Loucy (cell line): Measurements from ENCODE around the gene GSG1L.

Experiments
- H2AFZ ChIP-seq: fragments of 200-600 bp; sonication (generic); 2 replicates; pipeline ENCODE4 v1.6.0; 2016; ENCODE audit warnings: antibody characterized with exemption, mild to moderate bottlenecking, low read length, moderate library complexity
- H3F3A ChIP-seq: fragments of 200-600 bp; 2 replicates; pipeline ENCODE4 v1.6.0; 2016; ENCODE audit warnings: antibody characterized with exemption, low read depth, mild to moderate bottlenecking
- H3K27me3 ChIP-seq: fragments of 200-600 bp; sonication (generic); 2 replicates; pipeline ENCODE4 v1.6.1; 2014; ENCODE audit warnings: low read length, mild to moderate bottlenecking; ENCODE audit not compliant: insufficient read depth, poor library complexity, severe bottlenecking
- H3K36me3 ChIP-seq: fragments of 200-600 bp; sonication (generic); 2 replicates; pipeline ENCODE4 v1.6.1; 2016; ENCODE audit warnings: low read length; ENCODE audit not compliant: insufficient read depth
- H3K4me1 ChIP-seq: fragments of 200-600 bp; sonication (generic); 2 replicates; pipeline ENCODE4 v1.5.1; 2014; ENCODE audit warnings: low read length, mild to moderate bottlenecking; ENCODE audit not compliant: insufficient read depth, poor library complexity, severe bottlenecking
- H3K4me2 ChIP-seq: fragments of 200-600 bp; sonication (generic); 2 replicates; pipeline ENCODE4 v1.6.0; 2014; ENCODE audit warnings: antibody characterized with exemption, low read length, low read depth, mild to moderate bottlenecking; ENCODE audit not compliant: poor library complexity, severe bottlenecking
- H3K4me3 ChIP-seq: fragments of 200-600 bp; sonication (generic); 2 replicates; pipeline ENCODE4 v1.5.1; 2014; ENCODE audit warnings: low read length, mild to moderate bottlenecking, mixed read lengths; ENCODE audit not compliant: poor library complexity, severe bottlenecking
- H3K79me2 ChIP-seq: fragments of 200-600 bp; sonication (generic); 2 replicates; pipeline ENCODE4 v1.6.1; 2014; ENCODE audit warnings: low read length; ENCODE audit not compliant: insufficient read depth
- H3K9ac ChIP-seq: fragments of 200-600 bp; sonication (generic); 2 replicates; pipeline ENCODE4 v1.6.0; 2014; ENCODE audit warnings: mild to moderate bottlenecking, low read depth, low read length, moderate library complexity; ENCODE audit not compliant: poor library complexity, severe bottlenecking
- H3K9me2 ChIP-seq: fragments of 200-600 bp; sonication (generic); replicated peaks from 2 replicates; pipeline ENCODE4 v1.6.1; 2016; ENCODE audit warnings: low read depth, low read length, mixed read lengths
- H3K9me3 ChIP-seq: fragments of 200-600 bp; sonication (generic); 2 replicates; pipeline ENCODE4 v1.6.1; 2014; ENCODE audit warnings: mild to moderate bottlenecking, antibody characterized with exemption, low read length, low read depth; ENCODE audit not compliant: insufficient read depth
- H4K20me1 ChIP-seq: fragments of 200-600 bp; sonication (generic); 2 replicates; pipeline ENCODE4 v1.6.0; 2014; ENCODE audit warnings: antibody characterized with exemption, low read length, mild to moderate bottlenecking; ENCODE audit not compliant: insufficient read depth, poor library complexity, severe bottlenecking
- EZH2phosphoT487 ChIP-seq: fragments of 200-600 bp; IDR thresholded peaks from 2 replicates; pipeline ENCODE4 v1.6.1; 2018; ENCODE audit warnings: antibody characterized with exemption, mild to moderate bottlenecking, moderate library complexity, borderline replicate concordance
- TF ChIP-seq, protein P1 (sequence below): fragments of 200-600 bp; sonication (generic); conservative IDR thresholded peaks from 2 replicates; pipeline ENCODE4 v1.5.1; 2014; ENCODE audit warnings: mild to moderate bottlenecking, antibody characterized with exemption, low read length

GSG1L gene

DNA sequence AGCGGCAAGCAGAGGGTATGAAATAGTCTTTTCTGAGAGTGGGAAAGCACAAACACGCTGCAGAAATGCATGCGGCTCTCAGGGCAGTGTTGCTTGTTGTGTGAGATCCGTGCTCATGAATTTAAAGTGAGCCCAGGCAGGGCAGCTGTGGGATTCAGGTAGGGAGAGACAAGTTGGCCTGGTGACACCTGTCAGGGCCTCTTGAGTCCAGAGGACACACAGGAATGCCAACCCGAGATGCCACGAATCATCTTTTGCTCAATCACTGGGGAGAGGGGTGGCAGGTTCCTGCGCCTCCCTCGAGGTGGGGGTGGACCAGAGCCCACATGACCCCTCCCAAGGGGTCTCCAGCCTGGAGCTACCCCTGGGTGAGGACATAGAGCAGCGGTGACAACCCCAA lies 211.9 kb downstream of the GSG1L start:
- Histone ChIP-seq H4K20me1 (no peaks in the 10 kb centered on the region), H3K4me3 (no peak overlapping the region), H3K79me2 (no peaks in the 10 kb centered on the region), H3K4me1 (no peaks in the 10 kb centered on the region), H2AFZ (no peak overlapping the region), H3K36me3 (no peaks in the 10 kb centered on the region), H3K4me2 (no peak overlapping the region), H3F3A (no peaks in the 10 kb centered on the region), H3K27me3 (no peaks in the 10 kb centered on the region), H3K9me2 (no peaks in the 10 kb centered on the region), H3K9ac (no peak overlapping the region), H3K9me3 (no peaks in the 10 kb centered on the region)
- no peak for TF ChIP-seq EZH2phosphoT487
- TF ChIP-seq, protein P1, sequence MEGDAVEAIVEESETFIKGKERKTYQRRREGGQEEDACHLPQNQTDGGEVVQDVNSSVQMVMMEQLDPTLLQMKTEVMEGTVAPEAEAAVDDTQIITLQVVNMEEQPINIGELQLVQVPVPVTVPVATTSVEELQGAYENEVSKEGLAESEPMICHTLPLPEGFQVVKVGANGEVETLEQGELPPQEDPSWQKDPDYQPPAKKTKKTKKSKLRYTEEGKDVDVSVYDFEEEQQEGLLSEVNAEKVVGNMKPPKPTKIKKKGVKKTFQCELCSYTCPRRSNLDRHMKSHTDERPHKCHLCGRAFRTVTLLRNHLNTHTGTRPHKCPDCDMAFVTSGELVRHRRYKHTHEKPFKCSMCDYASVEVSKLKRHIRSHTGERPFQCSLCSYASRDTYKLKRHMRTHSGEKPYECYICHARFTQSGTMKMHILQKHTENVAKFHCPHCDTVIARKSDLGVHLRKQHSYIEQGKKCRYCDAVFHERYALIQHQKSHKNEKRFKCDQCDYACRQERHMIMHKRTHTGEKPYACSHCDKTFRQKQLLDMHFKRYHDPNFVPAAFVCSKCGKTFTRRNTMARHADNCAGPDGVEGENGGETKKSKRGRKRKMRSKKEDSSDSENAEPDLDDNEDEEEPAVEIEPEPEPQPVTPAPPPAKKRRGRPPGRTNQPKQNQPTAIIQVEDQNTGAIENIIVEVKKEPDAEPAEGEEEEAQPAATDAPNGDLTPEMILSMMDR = no peak

DNA sequence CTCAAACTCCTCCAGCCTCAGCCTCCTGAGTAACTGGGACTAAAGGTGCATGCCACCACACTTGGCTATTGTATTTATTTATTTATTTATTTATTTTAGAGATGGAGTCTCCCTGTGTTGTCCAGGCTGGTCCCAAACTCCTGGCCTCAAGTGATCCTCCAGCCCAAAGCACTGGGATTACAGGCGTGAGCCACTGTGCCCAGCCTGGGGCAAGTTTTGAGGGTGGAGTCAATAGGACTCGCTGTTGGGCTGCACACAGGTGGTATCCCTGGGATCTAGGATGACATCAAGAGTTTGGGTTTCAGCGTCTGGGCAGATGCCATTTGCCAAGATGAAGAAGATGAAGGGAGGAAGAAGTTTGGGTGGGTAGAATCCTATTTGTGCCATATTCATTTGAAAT lies 213.9 kb downstream of the GSG1L start:
- no peaks in the 10 kb centered on the region for H3K4me1 ChIP-seq
- H3K9me2 ChIP-seq = no peaks in the 10 kb centered on the region
- H3K4me2 ChIP-seq = no peak overlapping the region

DNA sequence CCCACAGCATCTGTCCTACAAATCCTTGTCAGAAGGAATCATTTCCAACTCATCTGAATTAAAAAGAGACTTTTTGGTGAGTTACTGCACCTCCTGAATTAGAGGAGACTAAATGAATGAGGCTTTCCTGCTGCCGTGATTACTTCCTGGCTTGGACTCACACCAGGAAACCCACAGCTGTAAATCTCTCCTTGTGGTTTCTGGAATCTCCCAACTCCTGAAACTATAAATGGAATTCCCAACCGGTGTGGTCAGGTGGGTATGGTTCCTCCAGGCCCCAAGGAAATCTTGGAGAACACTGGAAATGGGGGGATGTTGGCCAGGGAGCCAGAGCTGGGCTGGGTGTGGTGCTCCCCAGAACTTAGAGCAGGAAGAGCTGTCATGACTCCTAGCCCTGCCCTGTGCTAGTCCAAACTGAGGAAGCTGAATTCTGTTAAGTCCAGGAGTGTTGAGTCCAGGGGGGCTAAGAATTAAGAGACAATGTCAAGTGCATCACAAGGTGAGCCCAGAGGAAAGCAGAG lies 216.4 kb downstream of the GSG1L start:
- H3K4me2 ChIP-seq = no peak overlapping the region
- no peak for TF ChIP-seq EZH2phosphoT487
- TF ChIP-seq, protein P1 = no peak
- no peaks in the 10 kb centered on the region for H3K4me1 ChIP-seq

More for the DNA sequence above, 213.9 kb downstream of the GSG1L start:
- TF ChIP-seq, protein P1 = no peak
- TF ChIP-seq EZH2phosphoT487 = no peak
- Histone ChIP-seq H3F3A (no peaks in the 10 kb centered on the region), H3K79me2 (no peaks in the 10 kb centered on the region), H3K4me3 (no peak overlapping the region), H3K27me3 (no peaks in the 10 kb centered on the region), H4K20me1 (no peaks in the 10 kb centered on the region), H3K9me3 (no peaks in the 10 kb centered on the region), H3K9ac (no peak overlapping the region), H2AFZ (no peak overlapping the region), H3K36me3 (no peaks in the 10 kb centered on the region)

More for the DNA sequence above, 216.4 kb downstream of the GSG1L start:
- Histone ChIP-seq H3K9me3 (no peaks in the 10 kb centered on the region), H3F3A (no peaks in the 10 kb centered on the region), H3K9me2 (no peaks in the 10 kb centered on the region), H3K4me3 (no peak overlapping the region), H2AFZ (no peak overlapping the region), H3K79me2 (no peaks in the 10 kb centered on the region), H4K20me1 (no peaks in the 10 kb centered on the region), H3K9ac (no peak overlapping the region), H3K36me3 (no peaks in the 10 kb centered on the region), H3K27me3 (no peaks in the 10 kb centered on the region)
